CD4-positive, alpha-beta T cell treated with Interleukin-17A for 1 hour (primary cell): ENCODE data around the gene PTH1R.

Experiments
- DNase-seq: peaks from one replicate; pipeline ENCODE4 v3.0.0-alpha.2; 2020

The PTH1R gene

DNA sequence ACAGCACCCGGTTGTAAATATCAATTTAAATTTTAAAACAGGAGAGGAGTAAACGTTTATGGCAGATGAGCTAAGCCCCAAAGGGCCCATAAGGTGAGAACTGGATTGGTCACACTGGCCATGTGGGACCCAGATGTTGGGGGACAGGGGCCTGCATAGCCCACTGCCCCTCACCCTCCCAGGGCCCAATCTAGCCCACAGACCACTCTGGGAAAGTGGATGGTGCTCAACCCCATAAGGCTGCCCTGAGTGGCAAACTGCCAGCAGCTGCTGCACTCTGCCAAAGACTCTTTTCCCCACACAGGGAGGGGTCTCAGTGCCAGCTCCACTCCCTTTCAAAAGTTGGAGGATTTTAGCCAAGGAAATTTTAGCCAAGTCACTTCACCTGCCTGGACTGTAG, 56.6 kb downstream of the PTH1R start:
- DNase-seq, result no peak

DNA sequence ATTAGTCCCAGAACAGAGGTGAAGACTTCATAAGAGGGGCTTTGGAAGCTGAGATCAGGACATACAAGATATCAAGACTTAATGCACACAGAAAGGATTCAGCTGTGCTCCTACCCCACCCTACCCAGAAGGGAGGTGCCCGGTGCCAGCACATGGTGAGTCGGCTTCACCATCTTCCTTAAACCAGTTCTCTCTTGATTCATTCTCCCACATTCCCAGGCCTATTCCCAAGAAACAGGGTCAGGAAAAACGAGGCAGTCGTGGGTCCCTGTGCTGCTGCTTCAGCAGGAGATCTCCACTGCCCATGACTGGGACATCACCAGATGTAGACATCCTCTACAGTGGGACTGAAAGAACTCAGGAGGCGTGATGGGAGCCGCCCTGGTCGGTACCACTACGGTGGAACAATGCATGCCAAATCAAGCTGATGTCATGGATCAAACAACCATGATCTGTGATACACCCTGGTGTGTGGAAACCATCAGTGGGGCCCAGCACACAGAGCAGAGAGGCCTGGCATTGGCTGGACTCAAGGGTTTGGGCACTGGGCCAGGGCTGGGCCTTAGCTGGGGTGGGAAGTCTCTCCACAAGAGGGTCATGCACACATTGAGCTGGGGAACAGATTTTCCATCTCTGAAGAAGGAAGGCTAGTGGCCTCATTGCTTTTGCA, 57.1 kb downstream of the PTH1R start:
- no peak for DNase-seq

DNA sequence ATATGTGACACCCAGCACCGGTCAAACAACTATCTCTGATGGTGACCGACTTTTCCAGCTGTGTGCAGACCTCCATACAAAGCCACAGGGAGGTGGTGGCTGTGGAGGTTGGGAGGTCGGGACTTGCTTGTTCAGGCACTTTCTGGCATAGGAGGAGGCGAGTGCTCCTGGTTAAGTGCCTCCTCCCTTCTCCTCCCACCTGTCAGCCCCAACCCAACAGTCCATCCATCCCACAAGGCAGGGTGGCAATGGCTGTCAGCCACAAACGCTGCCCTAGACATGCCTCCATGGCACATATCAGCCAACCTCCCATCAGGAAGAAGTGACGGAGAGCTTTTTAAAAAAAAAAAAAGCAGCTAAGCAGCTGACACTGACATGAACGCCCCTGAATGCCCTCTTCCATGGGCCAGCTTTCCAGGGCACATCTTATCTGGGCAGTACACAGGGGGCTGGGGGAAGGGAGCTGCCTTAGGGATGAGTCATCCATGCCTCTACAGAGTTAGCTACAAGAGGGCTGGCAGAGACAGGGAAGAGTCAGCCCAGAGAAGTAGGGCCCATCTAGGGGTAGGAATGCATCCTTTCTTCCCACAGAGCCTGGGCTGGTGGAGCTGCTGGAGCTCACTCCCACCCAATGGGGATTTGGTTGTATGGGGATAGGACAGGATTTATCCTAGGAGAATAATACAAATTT, 57.8 kb downstream of the PTH1R start:
- DNase-seq, result no peak

DNA sequence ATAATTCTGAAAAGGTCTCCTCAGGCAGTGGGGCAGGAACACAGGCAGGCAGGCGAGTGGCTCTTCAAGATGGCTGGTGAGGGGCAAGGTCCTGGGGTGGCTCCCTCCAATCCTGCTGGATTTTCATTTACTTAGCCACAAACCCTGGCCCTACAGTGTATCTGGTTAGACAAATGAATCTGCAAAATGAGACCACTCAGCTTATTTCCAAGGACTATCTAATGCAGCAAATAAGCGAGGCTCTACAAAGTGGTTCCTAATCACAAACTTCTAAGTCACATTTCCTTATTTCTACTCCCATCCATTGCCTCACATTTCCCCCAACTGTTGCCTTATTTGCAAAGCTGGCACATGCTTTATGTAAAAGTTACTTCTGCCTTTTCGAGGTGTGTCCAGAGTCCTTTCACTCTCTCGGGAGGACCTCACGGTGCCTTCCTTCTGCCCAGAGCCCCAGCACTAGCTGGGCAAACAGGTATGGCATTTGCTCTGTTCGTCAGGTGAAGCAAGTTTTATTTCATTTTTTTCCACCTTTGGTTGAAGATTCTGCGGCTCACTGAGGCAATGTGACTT, 58.6 kb downstream of the PTH1R start:
- DNase-seq, result no peak

DNA sequence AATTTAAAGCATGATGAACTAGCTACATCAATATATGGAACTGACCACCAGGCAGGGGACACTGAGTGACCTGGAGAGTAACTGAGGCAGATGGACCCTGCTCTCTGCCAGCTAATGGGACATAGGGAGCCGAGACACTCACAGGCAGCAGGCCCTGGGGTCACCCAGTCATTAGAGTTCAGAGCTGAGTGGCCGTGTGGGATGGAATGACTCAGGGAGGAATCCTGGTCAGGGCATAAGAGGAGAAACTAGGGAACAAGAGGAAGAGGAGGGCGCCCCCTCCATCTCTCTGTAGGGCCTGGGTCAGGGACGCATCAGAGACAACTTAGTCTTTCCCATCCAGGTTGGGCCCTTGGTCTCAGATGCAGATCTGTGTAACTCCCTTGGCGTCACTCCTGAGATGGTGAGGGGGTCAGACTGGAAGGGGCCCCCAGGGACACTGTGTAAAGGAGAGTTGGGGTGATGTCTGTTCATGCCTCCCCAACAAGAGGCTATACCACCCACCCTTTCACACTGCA, 59.3 kb downstream of the PTH1R start:
- no peak for DNase-seq

DNA sequence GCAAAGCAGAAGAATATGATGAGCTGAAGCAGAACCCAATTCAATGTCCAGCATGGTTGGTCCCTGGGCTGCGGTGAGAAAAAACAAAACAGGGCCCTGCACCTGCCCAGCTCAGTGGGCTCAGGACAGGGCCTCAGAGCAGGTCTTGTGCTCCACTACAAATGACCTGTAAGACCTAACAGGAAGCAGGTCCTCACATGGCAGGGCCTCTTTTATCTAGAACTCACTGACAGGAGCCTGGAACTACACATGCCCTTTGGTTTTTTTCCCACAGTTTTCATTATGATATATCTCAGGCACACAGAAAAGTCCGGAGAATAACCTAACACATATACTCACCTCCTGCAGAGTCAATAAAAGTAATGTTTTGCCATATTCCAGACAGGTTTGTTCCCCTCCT, 60.6 kb downstream of the PTH1R start:
- no peak for DNase-seq

DNA sequence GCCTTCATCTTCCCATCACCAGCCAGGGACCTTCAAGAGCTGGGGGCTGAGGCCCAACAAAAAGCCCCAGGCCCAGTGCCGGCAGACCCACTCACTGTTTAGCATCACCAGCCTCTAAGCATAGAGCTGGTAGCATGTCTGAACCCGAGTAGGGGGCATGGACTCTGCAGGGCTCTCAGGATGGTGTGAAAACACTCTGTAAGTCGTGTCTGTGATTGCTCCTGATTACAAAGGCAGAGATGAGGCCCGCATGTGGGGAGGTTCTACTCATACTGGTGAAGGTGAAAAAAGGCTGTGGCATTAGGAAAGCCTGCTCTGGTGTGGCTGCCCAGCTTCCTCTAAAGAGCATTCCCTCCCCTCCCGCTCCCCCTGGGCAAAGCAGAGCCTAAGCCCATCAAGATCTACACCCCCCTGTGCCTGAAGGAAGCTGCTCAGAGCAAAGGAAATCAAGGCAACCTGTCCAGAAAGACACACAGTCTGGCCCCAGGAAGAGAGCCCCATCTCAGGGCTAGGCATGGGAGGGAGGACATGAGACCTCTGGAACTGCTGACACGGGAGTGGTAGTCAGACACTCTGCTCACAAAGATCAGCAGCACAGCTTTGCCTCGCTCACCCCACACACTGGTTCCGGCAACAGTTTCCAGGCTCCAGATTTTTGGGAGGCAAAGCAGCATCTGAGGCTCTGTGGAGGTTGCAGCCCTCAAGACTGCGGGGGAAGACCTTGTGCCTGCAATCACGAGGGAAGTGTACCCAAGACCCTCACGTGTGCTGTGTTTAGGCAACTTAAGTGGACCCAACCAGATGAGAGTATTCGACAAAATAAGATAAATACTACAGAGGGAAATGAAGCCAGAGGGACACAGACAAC, 62.3 kb downstream of the PTH1R start:
- DNase-seq, result no peak

DNA sequence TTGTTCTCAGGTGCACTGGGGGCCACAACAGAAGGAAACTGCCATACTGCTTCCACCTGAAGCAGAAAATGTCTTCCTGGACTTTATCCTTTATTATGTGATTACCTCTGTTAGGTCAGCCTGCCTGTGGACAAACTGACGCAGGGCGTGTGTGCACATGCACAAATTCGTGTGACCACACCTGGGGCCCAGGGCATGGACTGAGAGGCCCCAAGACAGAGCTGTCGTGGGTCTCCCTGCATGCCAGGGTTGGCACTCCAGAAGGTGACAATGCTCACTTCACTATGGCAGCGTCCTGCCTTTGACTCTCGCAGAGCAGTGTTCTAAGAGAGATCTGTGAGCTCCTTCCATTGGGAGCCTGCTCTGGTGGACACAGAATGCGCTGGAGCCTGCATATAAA, 64.6 kb downstream of the PTH1R start:
- no peak for DNase-seq

DNA sequence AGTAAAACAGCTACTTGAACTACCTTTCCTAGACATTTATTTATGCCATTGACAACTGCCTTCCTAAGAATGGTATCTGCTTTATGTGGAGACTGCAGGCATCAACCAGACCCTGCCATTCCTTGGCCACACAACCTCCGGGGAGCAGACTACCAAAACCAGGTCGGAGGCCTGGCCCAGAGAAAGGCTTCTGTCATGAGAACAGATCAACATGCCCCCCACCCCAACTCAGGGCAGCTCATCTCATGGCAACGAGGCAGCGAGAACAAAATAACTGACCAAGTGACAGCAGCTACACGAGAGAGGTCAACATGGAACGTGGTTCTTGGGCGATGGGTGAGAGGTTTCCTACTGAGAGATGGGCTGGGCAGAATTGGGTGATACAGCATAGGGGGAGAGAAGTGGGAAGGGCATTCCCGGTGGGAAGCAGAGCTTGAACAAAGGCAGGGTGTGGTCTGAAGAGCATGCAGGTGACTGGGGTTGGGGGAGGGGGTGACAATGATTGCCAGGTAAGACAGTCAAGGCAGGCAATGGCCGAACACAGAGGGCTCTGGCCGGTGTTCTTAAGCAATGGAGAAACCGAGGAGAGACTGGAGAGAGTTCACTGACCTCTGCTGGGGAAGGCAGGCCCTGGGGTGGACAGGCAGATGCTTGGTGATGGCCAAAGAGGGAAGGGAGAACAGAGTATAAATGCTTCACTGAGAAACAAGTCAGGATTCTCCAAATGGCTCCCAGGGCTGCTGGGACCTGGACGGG, 65.1 kb downstream of the PTH1R start:
- DNase-seq, result no peak

DNA sequence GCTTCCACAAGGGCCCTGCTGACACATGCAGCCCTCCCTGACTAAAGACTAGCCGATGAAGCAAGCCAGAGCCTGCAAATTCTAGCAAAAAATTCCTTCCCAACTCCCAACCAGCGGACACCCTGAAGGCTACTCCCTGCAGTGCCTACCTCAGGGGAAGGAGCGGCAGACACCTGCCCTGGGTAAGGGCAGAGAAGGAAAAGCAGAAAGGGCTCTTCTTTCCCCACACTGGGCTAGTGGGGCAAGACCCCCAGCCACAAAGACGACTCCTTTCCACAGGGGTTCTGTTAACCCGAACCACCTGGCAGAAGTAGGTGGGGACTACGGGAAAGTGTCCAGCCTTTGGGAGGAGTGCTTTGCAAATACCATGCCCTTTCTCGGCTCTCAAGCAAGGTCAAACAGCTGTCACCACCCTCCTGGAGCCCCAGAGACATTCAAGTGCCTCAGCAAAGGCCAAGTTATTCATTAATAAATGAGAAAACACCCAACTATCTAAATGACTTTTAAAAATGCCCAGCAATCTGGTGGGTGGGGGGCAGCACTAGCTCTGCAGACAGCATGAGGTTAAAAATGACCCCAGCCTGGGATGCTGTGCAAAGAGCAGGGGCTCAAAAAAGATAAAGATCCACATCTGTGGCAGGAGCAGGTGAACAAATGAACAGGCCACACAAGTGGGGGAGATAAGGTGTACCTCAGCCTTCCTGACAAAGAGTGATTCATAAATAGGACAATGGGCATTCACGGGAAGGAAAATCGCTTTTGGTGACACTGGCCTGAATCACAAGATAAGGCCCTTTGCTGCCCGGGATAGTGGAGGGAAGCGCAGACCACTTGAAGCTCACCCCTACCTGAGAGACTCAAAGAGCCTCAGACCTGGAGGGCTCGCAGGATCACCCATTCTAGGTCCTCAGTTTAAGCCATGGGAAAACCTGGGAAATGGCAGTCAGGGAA, 66.0 kb downstream of the PTH1R start:
- DNase-seq, result no peak

DNA sequence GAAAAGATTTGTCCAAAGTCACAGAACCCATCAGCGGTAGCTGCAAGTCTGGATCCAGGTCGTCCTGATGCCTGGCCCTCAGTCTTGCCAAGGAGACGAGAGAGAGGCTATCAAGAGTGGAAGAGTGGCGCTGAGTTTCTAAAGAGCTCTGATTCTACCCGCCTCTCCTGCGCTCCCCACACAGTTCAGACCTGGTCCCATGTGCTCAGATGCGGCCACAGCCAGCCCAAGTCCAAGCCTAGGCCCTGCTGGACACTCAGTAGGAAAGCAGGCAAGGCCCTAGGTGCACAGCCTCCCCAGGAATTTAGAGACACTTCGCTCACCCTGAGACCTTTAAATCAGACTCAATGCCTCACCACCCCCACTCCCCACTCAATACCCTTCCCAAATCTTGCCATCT, 66.7 kb downstream of the PTH1R start:
- no peak for DNase-seq

DNA sequence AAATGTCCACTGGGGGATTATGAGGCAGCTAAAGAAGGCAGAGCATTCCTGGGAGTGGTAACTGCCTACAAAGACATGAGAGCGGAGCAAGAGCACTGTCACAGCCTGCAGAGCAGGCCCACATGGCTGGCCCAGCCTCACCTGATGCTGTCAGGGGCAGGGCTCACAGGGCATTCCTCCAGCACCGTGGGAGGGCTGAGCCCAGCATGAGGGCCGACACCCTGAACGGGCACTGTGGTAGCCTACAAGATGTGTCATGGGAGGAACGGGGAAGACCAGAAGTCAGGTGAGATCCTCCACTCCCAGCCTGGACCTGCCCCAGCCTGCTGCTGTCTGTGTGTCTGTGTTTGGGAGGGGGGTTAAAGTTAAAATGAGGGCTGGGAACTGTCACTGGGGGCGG, 68.9 kb downstream of the PTH1R start:
- no peak for DNase-seq

DNA sequence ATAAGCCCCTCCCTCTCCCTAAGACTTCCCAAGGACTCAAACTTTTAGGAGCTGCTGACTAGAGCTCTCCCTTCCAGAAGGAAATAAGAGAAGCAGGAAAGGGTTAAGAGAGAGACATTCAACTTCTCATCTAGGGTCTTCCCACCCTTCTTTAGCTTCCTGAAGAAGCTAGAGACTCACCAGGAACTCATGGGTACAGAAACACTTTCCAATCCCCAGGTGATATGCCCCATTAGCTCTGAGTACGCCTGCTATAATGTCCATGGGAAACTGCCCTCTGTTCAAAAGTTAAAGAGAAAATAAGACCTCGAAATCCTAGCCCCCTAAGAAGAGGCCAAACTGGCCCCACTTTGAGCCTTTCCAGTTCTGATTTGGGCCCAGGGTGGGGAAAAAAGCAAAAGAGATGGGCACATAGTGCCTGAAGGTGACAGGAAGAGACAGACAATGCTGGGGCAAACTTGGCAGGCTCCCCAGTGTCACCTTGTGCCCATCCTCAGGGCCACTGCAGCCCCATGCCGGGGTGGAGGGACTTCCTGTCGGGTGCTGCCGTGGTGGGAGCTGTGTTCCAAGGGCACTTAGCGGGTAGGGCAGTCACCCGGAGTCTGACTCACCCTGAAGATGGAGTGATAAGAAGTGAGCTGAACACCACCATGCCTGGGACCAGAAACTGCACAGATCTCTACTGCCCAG, 69.5 kb downstream of the PTH1R start:
- DNase-seq, result peak; percentile 83

DNA sequence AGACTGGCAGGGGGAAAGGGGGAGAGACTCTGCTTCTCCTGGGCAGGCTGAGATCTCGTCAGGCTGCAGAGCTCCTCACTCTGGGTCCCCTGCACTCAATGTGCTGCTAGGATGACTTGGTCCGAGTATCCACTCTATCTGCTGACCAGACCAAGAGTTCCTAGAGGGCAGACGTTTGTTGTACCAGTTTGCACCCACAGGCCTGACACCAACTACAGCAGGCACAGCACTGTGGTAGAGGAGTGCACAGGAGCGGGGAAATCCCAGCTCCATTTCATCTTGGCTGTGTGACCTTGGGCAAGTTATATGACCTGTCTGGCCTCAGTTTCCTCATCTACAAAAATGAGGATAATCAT, 70.0 kb downstream of the PTH1R start:
- DNase-seq, result no peak

DNA sequence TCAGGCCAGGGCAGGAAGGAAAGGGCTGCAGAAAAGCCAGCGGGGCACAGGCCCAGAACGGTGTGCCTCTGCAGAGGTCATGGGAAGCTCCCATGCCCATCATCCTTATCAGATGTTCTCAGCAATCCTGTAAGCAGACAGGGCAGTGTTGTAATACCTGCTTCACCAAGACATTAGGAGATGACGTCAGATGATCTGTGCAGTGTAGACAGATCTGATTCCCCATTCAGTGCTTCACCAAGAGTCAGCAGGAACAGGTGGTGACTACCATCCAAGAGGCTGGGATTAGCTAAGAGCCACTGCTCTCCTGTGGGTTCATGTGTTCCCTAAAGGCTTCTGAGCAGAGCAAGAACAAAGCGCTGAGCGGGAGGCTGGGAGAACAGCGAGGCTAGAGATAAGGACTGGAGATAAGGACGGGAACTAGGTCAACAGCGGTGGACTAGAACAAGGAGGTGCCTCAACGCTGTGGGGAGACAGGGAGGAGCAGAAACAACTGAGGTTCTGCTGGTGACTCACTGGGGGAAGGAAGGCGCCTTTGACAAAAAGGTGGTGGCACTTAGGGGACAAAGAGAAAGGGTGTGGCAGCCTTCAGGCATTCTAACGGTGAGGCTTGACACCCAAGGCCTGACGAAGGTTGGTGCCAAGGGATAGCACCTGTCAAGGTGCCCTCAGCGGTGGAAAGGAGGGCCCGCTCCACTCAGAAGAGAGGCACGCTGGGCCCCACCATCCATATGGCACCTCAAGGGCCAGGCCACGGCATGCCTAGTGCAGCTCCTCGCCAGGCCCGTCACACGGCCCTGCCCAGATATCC, 70.7 kb downstream of the PTH1R start:
- DNase-seq, result peak; percentile 87

DNA sequence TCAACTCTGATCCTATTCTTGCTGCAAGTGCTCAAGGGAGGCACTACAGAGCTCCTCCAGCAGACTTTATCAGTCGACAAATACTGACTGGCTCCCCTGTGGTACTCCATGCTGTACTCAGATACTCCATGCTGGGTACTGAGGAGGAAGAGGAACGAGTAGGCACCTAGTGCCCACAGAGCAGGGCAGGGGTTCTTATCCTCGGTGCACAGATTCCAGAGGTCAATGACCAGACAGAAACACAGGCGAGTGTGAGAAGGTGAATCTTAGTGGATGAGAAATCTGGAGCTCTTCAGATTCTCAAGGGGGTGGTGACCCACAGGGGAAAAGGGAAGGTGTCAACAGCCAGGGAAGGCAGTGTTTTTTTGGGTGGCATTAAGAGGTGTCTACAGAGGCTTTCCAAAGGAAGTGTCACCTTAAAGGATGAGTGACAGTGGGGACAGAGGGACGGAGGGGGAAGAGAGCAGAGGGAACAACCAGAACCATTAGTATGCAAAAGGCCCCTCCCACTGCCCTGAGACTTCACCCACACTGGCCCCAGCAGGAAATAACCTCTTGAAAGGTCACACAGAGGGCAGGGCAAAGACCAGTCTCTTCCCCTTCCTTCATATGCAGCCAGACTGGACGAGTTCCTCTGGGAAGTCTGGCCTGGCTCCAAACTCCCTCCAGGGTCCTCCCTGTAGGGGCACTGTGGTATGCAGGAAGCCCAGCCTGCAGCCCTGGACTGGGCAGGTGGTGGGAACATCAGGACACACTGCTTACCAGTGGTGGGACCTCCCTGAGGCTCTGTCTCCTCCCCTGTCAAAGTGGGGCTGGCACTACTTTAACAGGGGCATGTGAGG, 71.5 kb downstream of the PTH1R start:
- peak; percentile 44 for DNase-seq

DNA sequence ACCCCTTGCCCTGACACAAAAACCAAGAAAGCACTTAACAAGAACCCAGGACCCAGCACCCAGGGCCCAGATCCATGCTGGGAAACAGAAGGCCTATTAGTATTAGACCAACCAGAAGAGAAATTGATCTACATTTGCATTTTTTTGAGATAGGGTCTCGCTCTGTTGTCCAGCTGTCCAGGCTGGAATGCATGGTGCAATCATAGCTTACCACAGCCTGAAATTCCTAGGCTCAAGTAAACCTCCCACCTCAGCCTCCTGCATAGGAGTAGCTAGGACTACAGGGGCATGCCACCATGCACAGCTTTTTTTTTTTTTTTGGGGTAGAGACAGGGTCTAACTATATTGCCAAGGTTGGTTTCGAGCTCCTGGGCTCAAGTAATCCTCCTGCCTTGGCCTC, 72.7 kb downstream of the PTH1R start:
- DNase-seq, result no peak

DNA sequence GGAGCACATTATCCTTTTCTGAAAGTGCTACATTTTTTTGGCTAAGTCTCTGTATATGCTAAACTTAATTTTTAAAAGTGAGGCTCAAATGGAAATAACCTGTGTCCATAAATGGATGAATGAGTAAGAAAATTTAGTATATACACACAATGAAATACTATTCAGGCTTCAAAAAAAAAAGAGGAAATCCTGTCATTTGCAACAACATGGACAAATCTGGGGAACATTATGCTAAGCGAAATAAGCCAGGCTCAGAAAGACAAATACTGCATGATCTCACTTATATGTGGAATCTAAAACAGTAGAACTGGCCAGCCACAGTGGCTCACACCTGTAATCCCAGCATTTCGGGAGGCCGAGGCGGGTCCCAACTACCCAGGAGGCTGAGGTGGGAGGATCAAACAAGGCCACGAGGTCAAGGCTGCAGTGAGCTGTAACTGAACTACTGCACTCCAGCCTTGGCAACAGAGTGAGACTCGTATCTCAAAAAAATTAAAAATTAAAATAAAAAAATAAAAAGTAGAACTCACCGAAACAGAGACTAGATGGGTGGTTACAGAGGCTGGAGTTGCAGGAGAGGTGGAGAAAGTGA, 73.2 kb downstream of the PTH1R start:
- no peak for DNase-seq

DNA sequence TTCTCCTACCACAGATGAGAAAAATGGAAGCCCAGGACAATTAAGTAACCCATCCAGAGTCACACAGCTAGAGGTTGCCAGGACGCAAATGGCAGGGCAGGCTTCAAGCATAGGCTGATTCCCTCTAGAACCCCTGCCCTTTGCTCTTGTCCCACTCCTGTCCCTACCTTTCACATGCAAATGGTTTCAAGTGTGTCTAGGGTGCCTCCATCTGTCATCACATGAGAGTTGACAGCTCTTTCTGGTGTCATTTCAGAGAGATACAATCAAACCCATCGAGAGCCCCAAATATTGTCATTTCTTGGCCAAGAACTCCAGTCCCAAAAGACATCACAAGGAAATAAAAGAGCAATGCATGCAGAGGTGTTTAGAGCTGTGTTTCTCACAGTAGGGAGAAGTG, 75.3 kb downstream of the PTH1R start:
- DNase-seq, result no peak
